ENCODE measurements around the gene ZFP62.

DNA sequence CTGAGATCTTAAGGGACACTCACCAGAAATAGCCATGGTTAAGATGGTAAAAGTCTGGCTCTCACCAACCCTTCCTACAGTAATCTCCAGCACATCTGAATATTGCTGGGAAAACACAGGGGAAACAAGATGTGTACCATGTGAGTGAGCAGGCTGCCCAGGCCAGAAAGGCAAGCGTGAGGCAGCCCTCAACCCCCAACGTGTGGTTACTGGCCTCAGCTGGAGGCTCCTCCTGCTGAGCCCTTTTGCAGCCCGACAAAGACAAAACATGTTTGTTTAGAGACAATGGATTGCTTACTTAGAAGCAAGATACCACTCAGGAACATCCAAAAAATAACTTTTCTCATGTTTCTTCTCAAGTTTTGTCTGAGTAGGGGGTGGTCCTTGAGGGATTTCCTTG lies 16.6 kb downstream of the ZFP62 start:
- TF ChIP-seq, protein P1, sequence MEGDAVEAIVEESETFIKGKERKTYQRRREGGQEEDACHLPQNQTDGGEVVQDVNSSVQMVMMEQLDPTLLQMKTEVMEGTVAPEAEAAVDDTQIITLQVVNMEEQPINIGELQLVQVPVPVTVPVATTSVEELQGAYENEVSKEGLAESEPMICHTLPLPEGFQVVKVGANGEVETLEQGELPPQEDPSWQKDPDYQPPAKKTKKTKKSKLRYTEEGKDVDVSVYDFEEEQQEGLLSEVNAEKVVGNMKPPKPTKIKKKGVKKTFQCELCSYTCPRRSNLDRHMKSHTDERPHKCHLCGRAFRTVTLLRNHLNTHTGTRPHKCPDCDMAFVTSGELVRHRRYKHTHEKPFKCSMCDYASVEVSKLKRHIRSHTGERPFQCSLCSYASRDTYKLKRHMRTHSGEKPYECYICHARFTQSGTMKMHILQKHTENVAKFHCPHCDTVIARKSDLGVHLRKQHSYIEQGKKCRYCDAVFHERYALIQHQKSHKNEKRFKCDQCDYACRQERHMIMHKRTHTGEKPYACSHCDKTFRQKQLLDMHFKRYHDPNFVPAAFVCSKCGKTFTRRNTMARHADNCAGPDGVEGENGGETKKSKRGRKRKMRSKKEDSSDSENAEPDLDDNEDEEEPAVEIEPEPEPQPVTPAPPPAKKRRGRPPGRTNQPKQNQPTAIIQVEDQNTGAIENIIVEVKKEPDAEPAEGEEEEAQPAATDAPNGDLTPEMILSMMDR (IDR thresholded peaks at IDR 0.05): no peak
- no peak for TF ChIP-seq POLR2AphosphoS5 (IDR thresholded peaks at IDR 0.05)
